ENCODE measurements around the gene KRTCAP2.
"Not testable (repeated sequence)": the region's sequence is repeated elsewhere in the genome, so short reads cannot be mapped to it uniquely, and the experiment has no call there.

KRTCAP2 gene

DNA sequence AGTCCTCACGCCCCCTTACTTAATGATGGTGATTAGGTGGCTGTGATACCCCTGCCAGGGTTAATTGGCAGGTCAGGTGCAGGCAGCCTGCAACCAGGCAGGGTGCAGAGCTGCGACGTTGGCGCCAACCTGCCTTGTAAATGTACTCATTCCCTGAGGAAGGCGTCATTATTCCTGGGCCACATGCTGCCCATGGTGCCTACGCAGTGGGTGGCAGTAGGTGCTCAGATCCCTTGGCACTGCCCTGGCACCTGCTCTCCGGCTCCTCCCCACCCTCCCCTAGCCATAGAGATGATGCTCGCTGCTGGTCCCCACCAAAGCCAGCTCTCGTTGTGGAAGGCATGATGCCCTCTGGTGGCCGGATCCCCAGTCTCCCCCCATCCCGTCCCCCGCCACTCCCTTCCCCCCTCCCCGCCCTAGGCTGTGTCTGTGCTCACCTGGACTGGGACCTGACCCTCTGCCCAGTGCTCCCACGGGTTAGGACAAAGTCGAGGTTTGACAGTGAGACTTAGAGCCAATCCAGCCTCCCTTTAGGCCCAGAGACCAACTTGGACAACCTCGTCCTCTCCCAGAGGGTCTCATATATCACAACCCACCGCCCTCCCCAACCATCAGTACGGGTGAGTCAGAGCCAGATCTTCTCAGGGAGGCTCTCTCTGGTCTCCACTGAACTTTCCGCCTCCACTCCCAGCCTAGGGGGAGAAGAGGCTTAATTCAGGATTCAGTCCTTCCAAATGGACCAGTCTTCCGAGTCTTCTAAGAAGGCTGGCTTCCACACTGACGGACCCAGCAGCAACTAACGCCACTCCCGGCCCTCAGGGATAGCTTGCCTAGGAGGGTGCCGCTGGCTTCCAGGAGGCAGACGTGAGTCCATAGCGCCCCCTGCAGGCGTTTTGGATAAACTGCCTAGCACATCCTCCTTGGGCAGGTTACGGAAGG is 5.7 kb downstream of the KRTCAP2 start:
- DNase-seq, result peak; percentile 69 to 73

DNA sequence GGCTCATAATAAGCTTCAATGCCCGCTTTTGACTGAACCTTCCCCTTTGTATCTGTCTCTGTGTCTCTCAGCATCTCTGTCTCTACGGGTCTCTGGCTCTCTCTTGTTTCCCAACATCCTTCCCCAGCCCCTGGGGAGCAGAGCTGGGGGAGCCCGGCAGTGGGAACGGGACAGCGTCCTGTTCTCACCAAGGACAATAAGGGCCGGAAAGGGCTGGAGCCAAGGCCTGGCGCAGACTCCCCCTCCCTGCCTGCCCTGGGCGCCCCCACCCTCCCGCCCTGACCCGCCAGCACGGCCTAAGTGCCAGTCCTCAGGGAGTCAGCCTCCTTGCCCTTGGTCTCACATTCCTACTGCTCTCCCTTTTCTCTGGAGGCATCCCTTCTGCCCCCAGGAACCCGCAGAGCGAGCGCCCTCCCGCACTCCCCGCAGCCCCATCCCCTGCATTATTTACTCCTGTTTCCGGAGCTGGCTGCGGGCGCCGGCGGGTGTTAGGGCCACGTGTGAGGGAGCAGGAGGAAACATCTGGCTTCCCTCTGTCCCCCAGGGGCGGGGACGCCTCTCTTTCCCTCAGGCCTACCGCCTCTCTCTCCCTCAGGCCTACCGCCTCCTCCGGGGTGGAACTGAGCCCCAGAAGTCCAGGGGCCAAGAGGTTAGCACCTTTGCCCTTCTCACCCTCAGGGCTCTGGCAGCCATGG is 6.5 kb downstream of the KRTCAP2 start:
- DNase-seq, result no peak

DNA sequence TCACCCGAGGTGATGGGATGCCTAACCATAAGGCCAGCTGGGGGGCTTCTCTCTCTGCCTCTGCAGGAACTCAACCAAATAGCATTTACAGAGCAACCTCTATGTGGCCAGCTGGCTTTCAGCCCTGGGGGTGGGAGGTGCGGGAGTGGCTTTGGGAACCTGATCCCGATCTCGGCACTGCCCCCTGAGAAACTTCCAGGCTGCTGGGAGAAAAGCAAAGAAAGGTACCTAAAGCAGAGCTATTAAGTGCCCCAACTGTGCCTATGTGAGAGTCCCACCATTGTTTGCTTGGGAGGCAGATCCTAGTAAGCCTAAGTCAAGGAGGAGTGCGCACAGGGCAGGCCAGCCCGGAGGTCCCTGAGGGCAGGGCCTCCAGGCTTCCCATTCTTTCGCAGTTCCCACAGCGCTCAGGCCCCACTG is 7.0 kb downstream of the KRTCAP2 start:
- DNase-seq, result no peak

DNA sequence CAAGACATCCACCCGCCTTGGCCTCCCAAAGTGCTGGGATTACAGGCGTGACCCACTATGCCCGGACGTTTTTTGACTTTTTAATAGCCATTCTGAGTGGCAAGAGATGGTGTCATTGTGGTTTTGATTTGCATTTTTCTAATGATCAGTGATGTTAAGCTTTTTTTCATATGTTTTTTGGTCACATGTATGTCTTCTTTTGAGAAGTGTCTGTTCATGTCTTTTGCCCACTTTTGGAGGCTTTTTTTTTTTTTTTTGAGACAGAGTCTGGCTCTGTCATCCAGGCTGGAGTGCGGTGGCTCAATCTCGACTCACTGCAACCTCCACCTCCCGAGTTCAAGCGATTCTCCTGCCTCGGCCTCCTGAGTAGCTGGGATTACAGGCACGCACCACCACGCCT is 8.5 kb downstream of the KRTCAP2 start:
- DNase-seq, result not testable (repeated sequence)

DNA sequence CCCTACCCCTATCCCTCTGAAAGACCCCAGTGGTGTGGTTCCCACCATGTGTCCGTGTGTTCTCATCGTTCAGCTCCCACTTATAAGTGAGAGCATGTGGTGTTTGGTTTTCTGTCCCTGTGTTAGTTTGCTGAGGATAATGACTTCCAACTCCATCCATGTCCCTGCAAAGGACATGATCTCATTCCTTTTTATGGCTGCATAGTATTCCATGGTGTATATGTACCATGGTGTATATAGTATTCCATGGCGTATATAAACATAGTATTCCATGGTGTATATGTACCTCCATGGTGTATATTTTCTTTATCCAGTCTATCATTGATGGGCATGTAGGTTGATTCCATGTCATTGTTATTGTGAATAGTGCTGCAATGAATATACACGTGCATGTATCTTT is 9.3 kb downstream of the KRTCAP2 start:
- not testable (repeated sequence) for DNase-seq

DNA sequence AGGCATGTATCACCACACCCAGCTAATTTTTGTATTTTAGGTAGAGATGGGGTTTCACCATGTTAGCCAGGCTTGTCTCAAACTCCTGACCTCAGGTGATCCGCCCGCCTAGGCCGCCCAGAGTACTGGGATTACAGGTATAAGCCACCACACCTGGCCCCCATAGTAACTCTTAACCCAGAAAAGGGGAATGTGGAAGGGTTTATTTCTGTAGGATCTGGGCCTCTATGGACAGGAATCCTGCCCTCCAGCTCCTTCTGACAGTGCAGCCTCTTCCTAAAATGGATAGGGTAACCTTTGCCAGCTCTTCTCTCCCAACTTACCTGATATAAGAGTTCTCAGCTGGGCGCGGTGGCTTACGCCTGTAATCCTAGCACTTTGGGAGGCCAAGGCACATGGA is 10.5 kb downstream of the KRTCAP2 start:
- not testable (repeated sequence) for DNase-seq

DNA sequence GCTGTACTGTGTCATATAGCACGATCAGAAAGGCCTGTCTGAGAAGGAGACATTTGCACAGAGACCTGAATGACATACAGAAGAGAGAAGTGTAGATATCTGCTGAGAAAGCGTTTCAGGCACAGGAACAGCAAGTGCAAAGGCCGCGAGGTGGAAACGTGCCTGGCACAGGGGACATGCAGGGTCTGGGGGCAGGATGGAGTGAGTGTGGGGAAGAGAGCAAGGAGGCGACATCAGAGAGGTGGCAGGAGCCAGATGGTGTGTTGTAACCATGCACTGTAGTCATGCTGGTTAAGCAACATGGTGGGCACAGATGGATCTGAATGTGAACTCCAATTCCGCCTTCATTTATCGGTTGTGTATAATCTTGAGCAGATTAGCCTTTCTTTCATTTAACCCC is 13.0 kb downstream of the KRTCAP2 start:
- DNase-seq, result no peak

DNA sequence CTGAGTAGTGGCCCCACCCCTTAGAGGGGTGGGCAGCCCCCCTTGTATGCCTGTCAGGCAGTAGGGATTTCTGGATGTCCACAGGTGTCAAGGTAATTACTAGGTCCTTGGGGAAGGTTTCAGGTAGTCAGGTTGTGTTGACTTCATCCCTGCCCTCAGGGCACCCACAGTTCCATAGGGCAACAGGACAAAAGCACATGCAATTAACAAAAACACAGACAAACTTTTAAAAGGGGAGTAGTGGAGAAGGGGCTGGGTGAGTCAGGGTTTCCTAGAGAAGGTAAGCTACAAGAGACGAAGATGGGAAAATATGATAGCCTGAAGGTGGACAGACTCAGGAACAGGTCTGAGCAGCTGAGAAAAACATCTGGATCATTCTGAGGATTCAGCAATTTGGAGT is 14.1 kb downstream of the KRTCAP2 start:
- DNase-seq, result no peak

DNA sequence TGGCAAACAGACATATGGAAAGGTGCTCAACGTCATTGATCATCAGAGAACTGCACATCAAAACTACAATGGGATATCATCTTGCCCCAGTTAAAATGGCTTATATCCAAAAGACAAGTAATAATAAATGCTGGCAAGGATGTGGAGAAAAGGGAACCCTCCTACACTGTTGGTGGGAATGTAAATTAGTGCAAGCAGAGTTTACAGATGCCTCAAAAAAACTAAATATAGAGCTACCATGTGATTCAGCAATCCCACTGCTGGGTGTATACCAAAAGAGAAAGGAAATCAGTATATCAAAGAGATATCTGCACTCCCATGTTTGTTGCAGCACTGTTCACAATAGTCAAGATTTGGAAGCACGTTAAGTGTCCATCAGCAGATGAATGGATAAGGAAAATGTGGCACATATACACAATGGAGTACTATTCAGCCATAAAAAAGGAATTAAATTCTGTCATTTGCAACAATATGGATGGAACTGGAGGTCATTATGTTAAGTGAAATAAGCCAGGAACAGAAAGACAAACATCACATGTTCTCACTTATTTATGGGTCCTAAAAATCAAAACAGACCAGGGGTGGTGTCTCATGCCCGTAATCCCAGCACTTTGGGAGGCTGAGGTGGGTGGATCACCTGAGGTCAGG is 17.0 kb downstream of the KRTCAP2 start:
- not testable (repeated sequence) for DNase-seq

DNA sequence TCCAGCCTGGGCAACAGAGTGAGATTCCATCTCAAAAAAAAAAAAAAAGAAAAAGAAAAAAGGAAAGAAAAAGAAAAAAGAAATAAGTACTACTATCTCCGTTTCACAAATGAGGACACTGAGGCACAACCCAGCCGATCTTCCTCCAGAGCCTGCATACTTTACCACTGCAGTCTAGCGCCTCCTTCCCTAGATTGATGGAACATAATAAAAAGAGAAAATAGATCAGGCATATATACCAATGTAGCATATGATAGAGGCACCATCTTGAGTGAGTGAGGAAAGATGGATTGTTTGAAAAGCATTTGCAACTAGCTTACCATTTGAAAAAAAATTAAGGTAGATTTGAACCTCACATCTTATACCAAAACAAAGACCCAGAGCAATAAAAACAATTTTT is 27.6 kb downstream of the KRTCAP2 start:
- no peak for DNase-seq

DNA sequence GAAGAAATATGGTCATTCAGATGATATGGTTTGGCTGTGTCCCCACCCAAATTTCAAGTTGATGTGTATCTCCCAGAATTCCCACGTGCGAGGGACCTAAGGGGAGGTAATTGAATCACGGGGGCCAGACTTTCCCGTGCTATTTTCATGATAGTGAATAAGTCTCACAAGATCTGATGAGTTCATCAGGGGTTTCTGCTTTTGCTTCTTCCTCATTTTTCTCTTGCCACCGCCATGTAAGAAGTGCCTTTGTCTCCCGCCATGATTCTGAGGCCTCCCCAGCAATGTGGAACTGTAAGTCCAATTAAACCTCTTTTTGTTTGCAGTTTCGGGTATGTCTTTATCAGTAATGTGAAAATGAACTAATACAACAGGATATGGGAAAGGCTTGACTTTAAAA is 31.4 kb downstream of the KRTCAP2 start:
- no peak for DNase-seq

DNA sequence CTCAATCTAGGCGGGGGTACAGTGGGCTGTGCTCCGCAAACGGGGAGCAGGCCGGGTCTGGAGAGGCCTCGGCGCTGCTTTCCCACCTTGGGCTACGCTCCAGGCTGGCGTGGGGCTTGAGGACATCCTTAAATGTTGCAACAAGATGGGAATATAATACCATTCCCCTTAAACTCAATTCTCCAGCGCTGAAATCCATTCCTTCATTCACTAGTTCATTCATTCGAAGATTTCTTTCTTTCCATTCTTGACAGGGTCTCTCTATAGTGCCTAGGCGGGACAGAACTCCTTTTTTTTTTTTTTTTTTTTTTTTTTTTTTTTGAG is 32.5 kb downstream of the KRTCAP2 start:
- no peak for DNase-seq

DNA sequence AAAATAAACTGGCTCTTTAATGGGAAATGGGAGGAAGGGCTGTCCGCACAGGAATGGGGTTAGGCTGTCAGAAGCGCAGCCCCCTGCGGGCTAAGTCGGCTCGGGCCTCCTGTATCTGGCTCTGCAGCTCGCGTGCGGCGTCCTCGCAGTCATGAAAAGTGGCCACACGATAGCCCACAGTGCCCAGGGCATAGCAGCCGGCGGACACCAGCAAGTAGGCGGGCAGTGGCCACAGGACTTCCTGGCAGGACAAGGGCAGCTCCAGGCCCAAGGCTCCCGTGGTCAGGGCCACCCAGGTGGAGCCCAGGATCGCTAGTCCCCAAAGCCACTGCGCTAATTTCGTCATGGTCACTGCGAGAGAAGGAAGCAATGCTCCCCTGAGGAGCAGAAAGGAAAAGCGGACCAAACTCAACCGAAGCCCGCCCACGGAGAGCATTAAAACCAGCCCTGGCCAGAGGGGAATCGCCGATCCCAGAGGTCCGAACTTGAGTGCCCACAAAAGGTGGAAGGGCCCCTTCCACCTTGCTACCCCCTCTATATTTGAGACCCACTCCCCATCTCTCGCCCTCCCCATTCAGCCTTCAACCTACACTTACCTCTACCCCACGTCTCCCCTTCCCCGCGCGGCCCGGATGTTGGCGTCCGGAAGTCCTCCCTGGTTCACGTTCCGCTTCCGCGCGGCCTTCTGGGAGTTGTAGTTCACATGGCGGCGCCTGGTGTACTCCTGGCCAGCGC is 33.0 kb downstream of the KRTCAP2 start, which contains the start of gene DPM3:
Gene DPM3 (minus strand): TSS at position 637 of the 735 bp plus-strand sequence. CDS start 291 bp downstream, at position 346.
- DNase-seq, result peak; percentile 88

DNA sequence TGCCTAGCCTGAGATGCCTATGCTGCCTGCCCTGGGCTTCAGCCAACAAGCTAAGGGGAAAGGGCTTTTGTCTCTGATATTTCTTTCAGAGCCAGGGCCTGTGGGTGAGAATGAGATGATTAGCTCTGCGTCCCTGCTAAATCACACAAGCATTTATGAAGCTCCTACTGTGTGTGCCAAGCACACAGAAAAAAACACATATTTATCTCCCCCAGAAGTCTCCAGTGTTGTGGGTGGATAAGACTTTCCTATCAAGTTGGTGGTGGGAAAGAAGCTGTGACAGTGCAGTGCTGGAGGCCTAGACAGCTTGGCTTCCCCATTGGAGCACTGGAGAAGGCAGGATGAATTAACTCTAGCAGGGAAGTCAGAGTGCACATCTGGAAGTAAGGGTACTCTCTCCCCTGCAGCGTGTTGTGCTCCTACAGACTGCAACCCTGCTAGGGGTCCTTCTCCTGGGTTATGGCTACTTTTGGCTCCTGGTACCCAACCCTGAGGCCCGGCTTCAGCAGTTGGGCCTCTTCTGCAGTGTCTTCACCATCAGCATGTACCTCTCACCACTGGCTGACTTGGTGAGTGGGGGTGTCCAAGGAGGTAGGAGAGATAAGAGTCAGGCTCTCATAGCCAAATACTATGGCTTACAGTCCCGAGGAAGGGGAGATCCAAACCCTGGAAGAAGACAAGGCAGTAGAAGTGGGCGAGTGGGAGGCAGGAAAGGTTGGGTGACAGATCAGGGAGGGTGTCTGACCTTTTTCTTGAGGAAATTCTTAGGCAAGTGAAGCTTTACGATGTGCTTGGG is 35.8 kb downstream of the KRTCAP2 start:
- no peak for DNase-seq

DNA sequence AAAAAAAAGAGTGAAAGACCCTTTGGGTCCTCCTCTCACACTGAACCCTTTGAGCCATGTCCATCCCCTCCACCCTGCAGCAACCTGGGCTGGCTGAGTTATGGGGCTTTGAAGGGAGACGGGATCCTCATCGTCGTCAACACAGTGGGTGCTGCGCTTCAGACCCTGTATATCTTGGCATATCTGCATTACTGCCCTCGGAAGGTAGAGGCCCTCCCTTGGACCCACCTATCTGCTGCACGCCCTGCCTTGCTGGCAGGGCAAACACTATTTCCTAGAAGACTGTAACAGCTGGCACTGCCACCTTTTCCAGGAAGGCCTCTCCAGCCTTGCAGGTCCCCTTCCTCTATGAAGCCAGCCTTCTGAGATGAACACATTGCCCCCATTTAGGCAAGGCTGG is 36.4 kb downstream of the KRTCAP2 start:
- no peak for DNase-seq

DNA sequence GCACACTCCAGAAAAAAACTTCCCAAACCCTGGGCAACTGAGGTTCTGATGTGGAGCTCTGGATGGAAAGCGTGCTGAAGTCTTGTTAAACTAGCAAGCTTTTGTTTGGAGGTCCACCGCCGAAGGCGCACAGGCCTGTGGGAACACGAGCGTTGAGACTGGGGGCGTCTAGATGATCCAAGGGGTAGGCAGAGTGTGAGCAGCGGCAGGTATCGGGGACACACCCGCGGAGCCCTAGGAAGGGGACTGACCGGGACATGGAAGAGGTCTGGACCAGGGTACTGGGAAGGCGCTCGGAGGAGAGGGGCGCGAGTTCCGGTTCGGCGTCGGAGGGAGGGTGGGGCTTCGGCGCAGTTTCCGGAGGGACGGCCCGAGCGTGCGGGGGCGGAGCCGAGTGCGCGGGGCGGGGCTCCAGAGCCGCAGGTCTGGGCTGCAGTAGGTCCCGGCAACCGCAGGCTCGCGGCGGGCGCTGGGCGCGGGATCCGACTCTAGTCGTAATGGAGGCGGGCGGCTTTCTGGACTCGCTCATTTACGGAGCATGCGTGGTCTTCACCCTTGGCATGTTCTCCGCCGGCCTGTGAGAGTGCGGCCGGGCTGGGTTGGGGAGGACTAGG is 37.6 kb downstream of the KRTCAP2 start, which contains the start of gene SLC50A1:
Gene SLC50A1 (plus strand): TSS at position 438 of the 614 bp plus-strand sequence. CDS start 60 bp downstream, at position 498.
- DNase-seq, result peak; percentile 97 to 98

DNA sequence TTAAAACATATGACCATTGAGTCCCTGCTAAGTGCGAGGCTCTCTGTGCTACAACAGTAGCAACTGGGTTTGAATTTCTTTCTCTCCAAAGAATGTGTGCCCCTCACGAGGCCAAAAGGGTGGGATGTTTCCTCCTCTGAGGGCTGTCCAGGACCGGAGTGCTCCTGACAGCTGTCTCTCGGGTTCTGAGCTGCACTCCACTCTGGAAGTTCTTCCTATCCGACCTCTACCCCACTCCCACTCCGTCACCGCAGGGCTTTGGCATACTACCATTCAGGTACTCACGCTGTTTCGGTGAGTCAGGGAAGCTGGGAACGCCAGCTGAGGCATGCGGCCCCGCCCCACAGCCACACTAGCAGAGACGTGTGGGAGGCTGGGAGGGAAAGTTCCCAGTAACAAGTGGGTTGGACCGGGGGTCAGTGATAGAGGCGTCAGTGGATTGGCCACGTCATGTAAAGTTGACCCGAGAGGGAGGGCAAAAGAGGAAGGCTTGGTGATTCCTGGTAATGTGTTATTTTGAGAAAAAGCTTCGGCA is 38.2 kb downstream of the KRTCAP2 start:
- peak in 1 of 2 experiments; percentile 39 for DNase-seq

DNA sequence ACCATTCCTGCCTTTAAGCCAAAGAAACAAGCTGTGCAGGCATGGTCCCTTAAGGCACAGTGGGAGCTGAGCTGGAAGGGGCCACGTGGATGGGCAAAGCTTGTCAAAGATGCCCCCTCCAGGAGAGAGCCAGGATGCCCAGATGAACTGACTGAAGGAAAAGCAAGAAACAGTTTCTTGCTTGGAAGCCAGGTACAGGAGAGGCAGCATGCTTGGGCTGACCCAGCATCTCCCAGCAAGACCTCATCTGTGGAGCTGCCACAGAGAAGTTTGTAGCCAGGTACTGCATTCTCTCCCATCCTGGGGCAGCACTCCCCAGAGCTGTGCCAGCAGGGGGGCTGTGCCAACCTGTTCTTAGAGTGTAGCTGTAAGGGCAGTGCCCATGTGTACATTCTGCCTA is 38.8 kb downstream of the KRTCAP2 start:
- no peak for DNase-seq

DNA sequence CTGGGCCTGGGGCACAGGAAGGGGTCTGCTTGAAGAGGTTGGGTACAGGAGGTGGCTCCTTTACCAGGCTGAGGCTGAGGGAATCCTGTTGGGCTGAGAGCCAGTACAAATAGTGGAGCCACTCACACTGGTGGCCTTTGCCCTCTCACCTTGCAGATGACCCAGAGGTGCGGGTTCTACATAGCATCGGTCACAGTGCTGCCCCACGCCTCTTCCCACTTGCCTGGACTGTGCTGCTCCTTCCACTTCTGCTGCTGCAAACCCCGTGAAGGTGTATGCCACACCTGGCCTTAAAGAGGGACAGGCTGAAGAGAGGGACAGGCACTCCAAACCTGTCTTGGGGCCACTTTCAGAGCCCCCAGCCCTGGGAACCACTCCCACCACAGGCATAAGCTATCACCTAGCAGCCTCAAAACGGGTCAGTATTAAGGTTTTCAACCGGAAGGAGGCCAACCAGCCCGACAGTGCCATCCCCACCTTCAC is 39.3 kb downstream of the KRTCAP2 start:
- no peak for DNase-seq

DNA sequence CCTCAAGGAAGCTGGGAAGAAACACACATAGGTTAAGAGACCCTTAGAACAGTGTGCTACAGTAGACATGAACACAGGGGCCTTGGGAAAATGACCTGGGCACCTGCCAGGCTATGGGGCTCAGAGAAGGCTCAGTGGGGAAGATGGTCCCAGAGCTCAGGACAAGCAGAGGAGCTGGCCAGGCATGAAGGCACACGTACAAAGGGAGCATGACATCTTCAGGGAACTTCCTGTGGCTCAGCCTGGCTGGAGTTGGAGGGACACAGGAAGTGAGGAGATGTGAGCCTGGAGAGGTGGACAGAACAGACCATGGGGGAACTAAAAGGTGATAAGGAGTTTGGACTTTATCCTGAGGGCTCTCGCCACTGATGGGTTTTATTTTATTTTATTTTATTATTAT is 41.2 kb downstream of the KRTCAP2 start:
- DNase-seq, result no peak

DNA sequence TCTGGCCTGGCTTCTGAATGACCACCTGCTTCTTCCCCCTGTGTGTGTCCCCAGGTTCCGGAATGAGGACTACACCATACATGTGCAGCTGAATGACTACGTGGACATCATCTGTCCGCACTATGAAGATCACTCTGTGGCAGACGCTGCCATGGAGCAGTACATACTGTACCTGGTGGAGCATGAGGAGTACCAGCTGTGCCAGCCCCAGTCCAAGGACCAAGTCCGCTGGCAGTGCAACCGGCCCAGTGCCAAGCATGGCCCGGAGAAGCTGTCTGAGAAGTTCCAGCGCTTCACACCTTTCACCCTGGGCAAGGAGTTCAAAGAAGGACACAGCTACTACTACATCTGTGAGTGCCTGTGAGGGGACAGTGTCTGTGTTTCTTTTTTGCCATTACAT is 41.8 kb downstream of the KRTCAP2 start:
- no peak for DNase-seq

Data from NCI-H187 (cell line).